Stimulated activated CD4-positive, alpha-beta T cell treated with anti-CD3 and anti-CD28 coated beads, Interleukin-1b, Interleukin-23, amount 100 ng/mL, for 1 hour (primary cell): ENCODE measurements around the gene ATN1.
"Not testable (repeated sequence)": the region's sequence is repeated elsewhere in the genome, so short reads cannot be mapped to it uniquely, and the experiment has no call there.

Experiments
- DNase-seq, 2 donors: peaks; one replicate each; pipeline ENCODE4 v3.0.0-alpha.2; 2020; ENCODE audit warnings: low read depth in 2 of 2

Gene ATN1, protein sequence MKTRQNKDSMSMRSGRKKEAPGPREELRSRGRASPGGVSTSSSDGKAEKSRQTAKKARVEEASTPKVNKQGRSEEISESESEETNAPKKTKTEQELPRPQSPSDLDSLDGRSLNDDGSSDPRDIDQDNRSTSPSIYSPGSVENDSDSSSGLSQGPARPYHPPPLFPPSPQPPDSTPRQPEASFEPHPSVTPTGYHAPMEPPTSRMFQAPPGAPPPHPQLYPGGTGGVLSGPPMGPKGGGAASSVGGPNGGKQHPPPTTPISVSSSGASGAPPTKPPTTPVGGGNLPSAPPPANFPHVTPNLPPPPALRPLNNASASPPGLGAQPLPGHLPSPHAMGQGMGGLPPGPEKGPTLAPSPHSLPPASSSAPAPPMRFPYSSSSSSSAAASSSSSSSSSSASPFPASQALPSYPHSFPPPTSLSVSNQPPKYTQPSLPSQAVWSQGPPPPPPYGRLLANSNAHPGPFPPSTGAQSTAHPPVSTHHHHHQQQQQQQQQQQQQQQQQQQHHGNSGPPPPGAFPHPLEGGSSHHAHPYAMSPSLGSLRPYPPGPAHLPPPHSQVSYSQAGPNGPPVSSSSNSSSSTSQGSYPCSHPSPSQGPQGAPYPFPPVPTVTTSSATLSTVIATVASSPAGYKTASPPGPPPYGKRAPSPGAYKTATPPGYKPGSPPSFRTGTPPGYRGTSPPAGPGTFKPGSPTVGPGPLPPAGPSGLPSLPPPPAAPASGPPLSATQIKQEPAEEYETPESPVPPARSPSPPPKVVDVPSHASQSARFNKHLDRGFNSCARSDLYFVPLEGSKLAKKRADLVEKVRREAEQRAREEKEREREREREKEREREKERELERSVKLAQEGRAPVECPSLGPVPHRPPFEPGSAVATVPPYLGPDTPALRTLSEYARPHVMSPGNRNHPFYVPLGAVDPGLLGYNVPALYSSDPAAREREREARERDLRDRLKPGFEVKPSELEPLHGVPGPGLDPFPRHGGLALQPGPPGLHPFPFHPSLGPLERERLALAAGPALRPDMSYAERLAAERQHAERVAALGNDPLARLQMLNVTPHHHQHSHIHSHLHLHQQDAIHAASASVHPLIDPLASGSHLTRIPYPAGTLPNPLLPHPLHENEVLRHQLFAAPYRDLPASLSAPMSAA (N-terminal part only)

DNA sequence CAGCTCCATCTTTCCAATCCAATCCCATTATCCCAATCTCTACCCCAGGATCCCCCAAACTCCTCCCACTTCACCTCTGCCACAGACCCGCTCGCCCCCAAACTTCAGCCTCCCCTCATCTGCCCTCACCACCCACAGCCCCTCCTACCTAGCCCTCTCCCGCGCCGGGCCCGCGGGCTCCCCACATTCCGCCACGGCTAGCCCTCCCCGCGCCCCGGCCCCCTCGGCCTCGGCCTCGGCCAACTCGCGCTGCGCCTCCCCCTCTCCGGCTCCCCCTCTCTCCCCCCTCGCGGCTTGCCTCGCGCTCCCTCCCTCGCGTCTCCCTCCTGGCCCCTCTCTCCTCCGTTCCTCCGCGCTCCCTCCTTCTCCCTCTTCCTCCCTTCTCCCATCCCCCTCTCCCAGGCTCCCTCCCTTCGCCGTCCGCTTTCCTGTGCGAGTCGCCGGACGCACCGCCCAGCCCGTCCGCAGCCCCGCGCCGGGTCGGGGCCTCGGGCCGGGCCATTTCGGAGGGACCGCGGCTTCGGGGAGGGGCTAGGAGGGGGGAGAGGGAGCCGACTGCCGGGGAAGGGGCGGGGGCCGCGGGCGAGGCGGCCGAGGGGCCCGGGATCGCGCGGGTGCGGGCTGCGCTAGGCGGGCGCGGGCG is at the start of gene ATN1:
Gene ATN1, plus strand, starts transcription at position 581 of the 643 bp plus-strand sequence. CDS start 6,043 bp downstream, outside the sequence.
- DNase-seq, result no peak

DNA sequence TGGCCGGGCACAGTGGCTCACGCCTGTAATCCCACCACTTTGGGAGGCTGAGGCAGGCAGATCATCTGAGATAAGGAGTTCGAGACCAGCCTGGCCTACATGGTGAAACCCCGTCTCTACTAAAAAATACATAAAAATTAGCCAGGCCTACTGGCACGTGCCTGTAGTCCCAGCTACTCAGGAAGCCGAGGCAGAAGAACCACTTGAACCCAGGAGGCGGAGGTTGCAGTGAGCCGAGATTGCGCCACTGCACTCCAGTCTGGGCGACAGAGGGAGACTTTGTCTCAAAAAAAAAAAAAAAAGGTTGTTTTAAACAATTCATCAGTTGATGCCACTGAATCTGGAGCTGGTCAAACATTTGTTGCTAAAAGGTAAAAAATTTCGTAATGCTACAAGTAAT is 47.9 kb upstream of the ATN1 start:
- DNase-seq, result not testable (repeated sequence)

DNA sequence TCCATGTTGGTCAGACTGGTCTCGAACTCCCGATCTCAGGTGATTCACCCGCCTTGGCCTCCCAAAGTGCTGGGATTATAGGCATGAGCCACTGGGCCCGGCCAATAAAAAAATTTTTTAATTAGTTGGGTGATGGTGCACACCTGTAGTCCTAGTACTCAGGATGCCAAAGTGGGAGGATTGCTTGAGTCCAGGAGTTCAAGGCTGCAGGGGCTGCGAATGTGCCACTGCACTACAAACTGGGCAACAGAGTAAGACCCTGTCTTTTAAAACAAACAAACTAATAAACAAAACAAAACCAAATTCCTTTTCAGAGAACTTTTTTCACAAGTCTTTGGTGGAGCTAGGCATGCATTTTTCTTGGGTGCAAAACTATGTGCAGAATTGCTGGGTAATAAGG is 44.5 kb upstream of the ATN1 start:
- DNase-seq, result no peak

DNA sequence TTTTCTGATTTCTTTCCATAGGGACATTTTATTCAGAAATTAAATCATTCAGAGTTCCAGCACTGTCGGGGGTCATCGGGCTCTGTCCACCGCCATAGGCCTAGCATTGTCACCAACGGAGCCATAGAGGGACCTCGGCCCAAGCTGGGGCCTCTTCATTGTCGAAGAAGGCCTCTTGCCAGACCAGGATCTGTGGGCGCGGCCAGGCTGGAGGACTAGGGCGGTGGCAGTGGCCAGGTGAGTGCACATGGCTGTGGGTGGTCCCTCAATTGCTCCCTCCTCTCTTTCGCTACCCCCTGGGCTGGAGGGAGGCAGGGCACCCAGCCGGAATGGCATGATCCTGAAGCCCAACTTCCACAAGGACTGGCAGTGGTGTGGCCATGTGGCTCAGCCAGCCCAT is 44.1 kb upstream of the ATN1 start:
- no peak for DNase-seq

DNA sequence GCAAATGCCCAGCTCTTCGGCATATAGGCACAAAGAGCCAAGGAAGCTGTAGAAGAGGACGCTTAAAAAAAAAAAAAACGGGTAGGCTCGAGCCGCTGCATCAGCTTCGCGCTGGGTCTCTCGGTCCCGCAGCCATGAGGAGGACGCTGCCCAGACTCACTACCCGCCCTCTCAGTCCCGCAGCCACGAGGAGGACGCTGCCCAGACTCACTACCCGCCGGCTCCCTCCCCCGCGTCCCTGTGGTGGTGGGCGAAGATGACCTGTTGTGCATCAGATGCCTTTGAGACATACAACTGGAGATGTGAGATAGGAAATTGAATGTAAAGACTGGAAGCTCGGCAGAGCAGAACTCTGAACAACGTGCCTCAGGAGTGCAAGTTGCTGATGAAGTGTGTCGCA is 43.2 kb upstream of the ATN1 start:
- no peak for DNase-seq

DNA sequence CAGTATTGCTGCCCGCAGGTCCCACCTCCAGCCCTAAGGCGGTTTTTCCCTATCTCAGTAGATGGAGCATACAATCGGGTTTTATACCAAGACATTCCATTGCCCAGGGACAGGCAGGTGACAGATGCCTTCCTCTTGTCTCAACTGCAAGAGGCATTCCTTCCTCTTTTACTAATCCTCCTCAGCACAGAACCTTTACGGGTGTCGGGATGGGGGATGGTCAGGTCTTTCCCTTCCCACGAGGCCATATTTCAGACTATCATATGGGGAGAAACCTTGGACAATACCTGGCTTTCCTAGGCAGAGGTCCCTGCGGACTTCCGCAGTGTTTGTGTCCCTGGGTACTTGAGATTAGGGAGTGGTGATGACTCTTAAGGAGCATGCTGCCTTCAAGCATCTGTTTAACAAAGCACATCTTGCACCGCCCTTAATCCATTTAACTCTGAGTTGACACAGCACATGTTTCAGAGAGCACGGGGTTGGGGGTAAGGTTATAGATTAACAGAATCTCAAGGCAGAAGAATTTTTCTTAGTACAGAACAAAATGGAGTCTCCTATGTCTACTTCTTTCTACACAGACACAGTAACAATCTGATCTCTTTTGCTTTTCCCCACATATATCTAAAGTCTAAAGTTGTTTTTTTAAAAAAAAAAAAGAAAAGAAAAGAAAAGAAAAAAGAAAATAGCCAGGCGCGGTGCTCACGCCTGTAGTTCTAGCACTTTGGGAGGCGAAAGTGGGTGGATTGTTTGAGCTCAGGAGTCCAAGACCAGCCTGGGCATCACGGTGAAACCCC is 41.4 kb upstream of the ATN1 start:
- DNase-seq, result not testable (repeated sequence)

DNA sequence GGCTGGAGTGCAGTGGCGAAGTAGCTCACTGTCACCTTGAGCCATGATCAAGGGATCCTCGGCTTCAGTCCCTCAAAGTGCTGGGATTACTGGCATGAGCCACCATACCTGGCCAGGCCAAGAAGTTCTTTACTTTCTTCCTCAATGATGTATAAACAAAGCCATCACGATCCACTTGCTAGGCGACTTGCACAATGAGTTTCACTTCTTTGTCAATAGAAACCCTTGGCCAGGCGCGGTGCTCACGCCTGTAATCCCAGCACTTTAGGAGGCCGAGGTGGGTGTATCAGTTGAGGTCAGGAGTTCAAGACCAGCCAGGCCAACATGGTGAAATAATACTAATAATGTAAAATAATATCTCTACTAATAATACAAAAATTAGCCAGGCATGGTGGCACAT is 40.3 kb upstream of the ATN1 start:
- DNase-seq, result no peak

DNA sequence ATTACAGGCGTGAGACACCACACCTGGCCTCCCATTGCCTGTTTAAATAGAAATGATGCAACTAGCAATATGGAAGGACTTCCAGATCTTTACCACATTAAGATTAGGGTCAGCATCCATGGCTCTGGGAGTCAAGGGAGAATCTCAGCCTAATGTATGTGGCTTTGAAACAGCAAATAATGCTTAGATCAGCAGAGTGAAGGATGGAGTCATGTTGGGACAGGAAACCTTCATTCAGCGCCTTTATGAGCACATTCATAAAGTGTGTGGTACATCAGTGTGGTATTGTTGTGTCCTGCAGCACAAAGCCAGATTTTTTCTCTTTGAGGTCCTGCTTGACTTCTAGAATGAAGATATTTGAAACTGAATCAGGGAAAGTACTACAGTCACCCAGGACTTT is 39.4 kb upstream of the ATN1 start:
- no peak for DNase-seq

DNA sequence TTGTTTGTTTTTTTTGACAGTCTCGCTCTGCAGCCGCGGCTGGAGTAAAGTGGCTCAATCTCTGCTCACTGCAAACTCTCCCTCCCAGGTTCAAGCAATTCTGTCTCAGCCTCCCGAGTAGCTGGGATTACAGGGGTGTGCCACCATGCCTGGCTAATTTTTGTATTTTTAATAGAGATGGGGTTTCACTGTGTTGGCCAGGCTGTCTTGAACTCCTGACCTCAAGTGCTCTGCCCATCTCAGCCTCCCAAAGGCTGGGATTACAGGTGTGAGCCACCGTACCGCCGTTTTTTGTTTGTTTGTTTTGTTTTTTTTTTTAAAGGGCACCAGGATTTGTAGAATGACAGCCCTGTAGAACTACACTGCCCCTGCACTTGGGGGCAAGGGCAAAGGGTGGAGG is 39.0 kb upstream of the ATN1 start:
- not testable (repeated sequence) for DNase-seq

DNA sequence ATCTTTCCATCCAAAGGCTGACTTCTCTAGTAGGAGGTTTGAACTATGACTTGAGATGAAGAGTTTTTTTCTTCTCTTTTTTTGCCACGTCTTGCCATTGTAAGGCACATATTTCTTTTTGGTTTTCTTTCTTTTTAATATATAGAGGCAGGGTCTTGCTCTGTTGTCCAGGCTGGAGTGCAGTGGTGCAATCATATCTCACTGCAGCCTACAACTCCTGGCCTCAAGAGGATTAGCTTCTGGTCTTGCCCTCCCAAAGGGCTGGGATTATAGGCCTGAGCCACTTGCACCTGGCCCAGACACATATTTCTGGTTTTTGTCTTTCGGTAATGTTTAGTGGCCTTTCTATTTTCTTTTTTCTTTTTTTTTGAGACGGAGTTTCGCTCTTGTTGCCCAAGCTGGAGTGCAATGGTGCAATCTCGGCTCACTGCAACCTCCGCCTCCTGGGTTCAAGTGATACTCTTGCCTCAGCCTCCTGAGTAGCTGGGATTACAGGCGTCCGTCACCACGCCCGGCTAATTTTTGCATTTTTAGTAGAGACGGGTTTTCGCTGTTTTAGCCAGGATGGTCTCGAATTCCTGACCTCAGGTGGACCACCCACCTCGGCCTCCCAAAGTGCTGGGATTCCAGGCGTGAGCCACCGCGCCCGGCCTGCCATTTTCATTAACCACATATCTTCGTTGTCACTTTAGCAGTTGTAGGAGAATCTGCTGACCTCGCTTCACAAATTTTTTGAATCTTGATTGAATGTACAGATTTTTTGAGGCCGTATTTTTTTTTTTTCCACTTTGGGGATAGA is 37.8 kb upstream of the ATN1 start:
- DNase-seq, result not testable (repeated sequence)

DNA sequence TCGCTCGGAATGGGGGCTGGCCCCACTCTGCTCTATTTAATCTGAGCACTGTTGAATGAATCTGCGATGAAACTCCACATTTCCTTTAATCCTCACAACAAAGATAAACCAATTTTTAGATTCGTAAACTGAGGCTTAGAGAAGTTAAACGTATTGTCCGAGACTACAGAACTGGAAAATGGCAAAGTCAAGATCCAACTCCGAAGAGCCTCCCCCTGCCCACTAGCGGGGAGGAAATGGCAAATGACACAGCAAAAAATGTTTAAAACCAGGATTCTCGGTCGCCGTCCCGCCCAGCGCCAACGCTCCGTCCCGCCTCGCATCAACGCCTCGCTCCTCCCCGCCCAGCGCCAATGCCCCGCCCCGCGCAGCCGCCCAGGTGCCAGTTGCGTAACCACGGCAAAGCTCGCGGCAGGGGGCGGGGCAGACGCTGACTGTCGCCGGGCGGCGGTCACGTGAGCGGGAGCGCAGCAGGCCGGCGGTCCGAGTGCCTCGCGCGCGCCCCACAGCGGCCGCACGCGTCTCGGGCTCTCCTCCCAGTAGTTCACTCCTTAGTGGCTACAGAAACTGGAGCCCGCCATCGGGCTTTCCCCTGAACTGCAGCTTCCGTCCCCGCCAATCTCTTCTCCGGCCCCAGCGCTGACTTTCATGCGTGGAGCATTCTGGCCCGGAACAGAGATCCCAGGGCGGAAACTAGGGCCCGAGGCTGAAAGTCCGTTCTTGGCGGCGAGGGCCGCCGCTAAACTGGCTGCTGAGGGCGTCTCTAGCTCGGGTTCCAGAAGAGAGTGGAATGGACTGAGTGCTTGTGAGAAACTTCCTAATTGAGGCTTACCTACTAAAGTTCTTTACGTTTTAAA is 36.7 kb upstream of the ATN1 start:
- peak; percentile 96 to 98 for DNase-seq

DNA sequence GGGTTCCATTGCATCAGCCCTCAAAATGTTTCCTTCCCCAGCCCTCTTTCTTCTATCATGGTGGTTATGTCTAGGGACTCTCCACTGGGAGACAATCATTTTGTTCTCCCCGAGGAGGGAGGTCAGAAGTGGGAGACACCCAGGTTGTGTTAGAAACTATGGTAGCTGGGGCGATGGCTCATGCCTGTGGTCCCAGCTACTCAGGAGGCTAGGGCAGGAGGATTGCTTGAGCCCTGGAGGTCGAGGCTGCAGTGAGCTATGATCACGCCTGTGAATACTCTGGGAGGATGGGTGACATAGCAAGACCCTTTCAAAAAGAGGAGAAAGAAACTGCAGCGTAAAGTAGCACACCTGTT is 36.1 kb upstream of the ATN1 start:
- DNase-seq, result no peak

DNA sequence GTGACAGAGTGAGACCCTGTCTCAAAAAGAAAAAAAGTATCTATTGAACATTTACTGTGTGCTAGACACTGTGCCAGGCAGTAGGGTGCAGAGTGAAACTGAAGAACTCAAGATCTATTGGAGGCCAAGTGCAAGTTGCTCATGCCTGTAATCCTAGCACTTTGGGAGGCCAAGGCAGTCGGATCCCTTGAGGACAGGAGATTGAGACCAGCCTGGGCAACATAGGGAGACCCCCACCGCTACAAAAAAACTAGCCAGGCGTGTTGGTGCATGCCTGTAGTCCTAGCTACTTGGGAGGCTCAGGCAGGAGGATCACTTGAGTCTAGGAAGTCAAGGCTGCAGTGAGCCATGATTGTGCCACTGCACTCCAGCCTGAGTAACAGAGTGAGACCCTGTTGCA is 35.1 kb upstream of the ATN1 start:
- DNase-seq, result not testable (repeated sequence)

DNA sequence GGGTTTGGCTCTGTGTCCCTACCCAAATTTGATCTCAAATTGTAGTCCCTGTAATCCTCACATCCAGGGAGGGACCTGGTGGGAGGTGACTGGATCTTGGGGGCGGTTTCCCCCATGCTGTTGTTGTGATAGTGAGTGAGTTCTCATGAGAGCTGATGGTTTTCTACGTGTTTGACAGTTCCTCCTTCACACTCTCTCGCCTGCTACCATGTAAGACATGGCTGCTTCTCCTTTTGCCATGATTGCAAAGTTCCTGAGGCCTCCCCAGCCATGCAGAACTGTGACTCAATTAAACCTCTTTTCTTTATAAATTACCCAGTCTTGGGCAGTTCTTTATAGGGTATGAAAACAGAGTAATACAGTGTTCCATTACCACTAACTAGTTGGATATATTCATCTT is 33.4 kb upstream of the ATN1 start:
- no peak for DNase-seq

DNA sequence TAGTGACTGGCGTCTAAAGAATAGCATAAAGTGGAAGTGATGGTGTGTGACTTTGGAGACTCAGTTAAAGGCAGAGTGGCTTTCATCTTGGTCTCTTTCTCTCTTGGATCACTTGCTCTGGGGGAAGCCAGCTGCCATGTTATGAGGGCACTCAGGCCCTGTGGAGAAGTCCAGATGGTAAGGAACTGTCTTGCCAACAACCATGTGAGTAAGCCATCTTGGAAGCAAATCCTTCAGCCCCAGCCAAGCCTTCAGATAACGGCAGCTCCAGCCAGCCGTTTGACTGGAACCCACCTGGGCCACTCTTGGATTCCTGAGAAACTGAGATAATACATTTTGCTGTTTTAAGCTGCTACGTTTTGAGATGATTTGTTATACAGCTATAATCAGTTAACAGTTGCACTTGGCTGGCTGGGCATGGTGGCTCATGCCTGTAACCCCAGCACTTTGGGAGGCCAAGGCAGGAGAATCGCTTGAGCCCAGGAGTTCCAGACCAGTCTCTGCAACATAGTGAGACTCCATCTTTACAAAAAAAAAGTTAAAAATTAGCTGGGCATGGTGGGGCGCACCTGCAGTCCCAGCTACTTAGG is 30.8 kb upstream of the ATN1 start:
- DNase-seq, result no peak

DNA sequence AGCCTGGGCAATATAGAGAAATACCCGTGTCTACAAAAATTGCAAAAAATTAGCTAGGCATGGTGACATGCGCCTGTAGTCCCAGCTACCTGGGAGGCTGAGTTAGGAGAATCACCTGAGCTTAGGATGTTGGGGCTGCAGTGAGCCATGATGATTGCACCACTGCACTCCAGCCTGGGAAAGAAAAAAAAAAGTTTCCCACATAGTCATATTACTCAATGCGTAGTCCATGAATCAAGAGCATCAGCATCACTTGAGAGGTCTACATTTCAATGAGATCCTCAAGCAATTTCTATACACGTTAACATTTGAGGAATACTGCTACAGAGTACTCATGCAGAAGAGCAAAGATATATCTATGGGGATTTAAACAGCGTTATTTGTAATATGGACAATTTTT is 28.3 kb upstream of the ATN1 start:
- no peak for DNase-seq

DNA sequence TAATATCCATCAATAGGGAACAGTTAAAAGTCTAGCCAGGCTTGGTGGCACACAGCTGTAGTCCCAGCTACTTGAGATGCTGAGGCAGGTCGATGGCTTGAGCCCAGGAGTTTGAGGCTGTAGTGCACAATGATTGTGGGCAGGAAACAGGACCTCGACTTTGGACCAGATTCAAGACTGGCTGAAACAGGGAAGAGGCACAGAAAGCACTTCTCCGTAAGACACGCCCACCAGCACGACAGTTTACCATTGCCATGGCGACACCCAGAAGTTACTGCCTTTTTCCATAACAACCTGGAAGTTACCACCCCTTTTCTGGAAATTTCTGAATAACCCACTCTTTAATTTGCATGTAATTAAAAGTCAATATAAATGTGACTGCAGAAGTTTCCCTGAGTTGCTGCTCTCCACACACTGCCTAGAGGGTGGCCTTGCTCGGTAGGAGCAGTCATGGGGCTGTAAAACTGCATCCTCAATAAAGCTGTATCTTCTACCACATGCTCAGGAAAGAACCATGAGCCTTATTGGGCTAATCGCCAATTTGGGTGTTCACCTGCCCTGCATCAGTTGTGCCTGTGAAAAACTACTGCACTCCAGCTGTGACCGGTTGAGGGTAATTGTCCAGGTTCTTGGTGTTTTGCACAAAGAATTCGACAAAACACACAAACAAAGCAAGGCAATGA is 27.8 kb upstream of the ATN1 start:
- DNase-seq, result no peak

DNA sequence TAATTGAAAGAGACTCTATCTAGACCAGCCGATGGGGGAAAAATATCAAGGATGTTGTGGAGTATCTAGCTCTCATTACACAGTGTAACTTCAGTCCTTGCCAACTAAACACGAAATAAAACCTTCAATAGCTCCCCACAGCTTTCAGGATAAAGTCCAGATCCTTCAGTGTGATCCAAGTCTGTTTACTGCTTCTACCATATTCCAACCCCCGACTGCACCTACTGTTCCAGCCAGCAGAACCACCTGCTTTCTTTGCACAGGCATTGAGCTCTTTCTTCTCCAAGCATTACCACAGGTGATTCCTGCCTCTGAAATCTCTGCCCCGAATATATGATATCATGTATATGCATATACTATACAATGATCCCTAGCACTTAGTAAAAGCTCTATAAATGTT is 25.3 kb upstream of the ATN1 start:
- no peak for DNase-seq
